GM23338 (cell line): Measurements from ENCODE around the gene SNAP25.

Experiments used
- CREB1 ChIP-seq: fragments of 250-450 bp; sonication (Bioruptor Pico); IDR thresholded peaks from 2 replicates; pipeline ENCODE4 v1.5.0; 2020; ENCODE audit warnings: low read depth, mild to moderate bottlenecking, moderate library complexity
- EZH2 ChIP-seq: fragments of 200-600 bp; sonication (generic); IDR thresholded peaks from one replicate; pipeline ENCODE4 v1.8.0; 2017; ENCODE audit warnings: antibody characterized with exemption, mild to moderate bottlenecking, low read depth; ENCODE audit not compliant: unreplicated experiment
- EZH2phosphoT487 ChIP-seq: fragments of 200-600 bp; sonication (generic); IDR thresholded peaks from one replicate; pipeline ENCODE4 v1.8.1; 2018; ENCODE audit warnings: antibody characterized with exemption; ENCODE audit not compliant: unreplicated experiment
- JUNB ChIP-seq: IDR thresholded peaks from one replicate; pipeline ENCODE4 v1.6.1; 2016; ENCODE audit warnings: antibody characterized with exemption; ENCODE audit not compliant: unreplicated experiment
- NANOG ChIP-seq: IDR thresholded peaks from 2 replicates; pipeline ENCODE4 v1.6.1; 2016; ENCODE audit warnings: antibody characterized with exemption, borderline replicate concordance
- POLR2AphosphoS5 ChIP-seq: IDR thresholded peaks from 2 replicates; pipeline ENCODE4 v1.6.1; 2016; ENCODE audit warnings: antibody characterized with exemption, low read depth
- STAT1 ChIP-seq: IDR thresholded peaks from one replicate; pipeline ENCODE4 v1.6.1; 2016; ENCODE audit warnings: antibody characterized with exemption; ENCODE audit not compliant: unreplicated experiment
- ZNF331 ChIP-seq: fragments of 250-450 bp; sonication (Bioruptor Pico); IDR thresholded peaks from 2 replicates; pipeline ENCODE4 v1.5.0; 2020; ENCODE audit warnings: low read depth, mild to moderate bottlenecking, moderate library complexity
- TF ChIP-seq, protein P1 (sequence below): IDR thresholded peaks from one replicate; pipeline ENCODE4 v1.6.1; 2018; ENCODE audit warnings: antibody characterized with exemption; ENCODE audit not compliant: unreplicated experiment
- TF ChIP-seq, protein P2 (sequence below), 2 experiments: fragments of 200-600 bp in 1 of 2; sonication (generic) in 1 of 2; conservative IDR thresholded peaks; 2 replicates each; pipeline versions ENCODE4 v1.5.1 to v1.6.1; 2016 to 2017; ENCODE audit warnings: antibody characterized with exemption in 2 of 2, low read depth in 2 of 2, mild to moderate bottlenecking in 2 of 2, moderate library complexity in 1 of 2
- TF ChIP-seq, protein P3 (sequence below): IDR thresholded peaks from 2 replicates; pipeline ENCODE4 v1.6.1; 2016; ENCODE audit warnings: antibody characterized with exemption
- TF ChIP-seq, protein P4 (sequence below): fragments of 250-450 bp; sonication (Bioruptor Pico); IDR thresholded peaks from 2 replicates; pipeline ENCODE4 v1.5.0; 2020; ENCODE audit warnings: mild to moderate bottlenecking, moderate library complexity

DNA sequence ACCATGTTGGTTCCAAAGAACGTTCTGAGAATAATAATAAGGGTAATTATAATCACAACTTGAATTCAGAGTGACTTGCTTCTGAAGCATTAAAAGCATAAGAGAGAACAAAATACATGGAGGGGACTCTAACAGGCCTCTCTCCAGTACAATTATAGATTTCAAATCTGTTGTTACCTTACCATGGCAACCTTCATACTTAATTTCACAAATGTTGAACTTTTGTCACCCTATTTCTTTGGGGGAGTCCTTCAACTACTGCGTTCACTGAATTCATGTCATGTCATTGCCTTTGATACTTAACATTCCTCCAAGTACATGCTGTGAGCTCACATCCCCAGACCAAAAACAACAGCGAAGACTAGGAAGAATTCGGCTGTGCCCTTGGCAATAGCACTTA is 111.4 kb downstream of the SNAP25 start:
- TF ChIP-seq EZH2 (no peak), POLR2AphosphoS5 (no peak), CREB1 (CRISPR knock-in tag) (no peak), ZNF331 (CRISPR knock-in tag) (no peak), NANOG (no peak), STAT1 (no peak), JUNB (no peak), EZH2phosphoT487 (no peak)
- TF ChIP-seq, protein P1, sequence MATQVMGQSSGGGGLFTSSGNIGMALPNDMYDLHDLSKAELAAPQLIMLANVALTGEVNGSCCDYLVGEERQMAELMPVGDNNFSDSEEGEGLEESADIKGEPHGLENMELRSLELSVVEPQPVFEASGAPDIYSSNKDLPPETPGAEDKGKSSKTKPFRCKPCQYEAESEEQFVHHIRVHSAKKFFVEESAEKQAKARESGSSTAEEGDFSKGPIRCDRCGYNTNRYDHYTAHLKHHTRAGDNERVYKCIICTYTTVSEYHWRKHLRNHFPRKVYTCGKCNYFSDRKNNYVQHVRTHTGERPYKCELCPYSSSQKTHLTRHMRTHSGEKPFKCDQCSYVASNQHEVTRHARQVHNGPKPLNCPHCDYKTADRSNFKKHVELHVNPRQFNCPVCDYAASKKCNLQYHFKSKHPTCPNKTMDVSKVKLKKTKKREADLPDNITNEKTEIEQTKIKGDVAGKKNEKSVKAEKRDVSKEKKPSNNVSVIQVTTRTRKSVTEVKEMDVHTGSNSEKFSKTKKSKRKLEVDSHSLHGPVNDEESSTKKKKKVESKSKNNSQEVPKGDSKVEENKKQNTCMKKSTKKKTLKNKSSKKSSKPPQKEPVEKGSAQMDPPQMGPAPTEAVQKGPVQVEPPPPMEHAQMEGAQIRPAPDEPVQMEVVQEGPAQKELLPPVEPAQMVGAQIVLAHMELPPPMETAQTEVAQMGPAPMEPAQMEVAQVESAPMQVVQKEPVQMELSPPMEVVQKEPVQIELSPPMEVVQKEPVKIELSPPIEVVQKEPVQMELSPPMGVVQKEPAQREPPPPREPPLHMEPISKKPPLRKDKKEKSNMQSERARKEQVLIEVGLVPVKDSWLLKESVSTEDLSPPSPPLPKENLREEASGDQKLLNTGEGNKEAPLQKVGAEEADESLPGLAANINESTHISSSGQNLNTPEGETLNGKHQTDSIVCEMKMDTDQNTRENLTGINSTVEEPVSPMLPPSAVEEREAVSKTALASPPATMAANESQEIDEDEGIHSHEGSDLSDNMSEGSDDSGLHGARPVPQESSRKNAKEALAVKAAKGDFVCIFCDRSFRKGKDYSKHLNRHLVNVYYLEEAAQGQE = no peak
- TF ChIP-seq, protein P2, sequence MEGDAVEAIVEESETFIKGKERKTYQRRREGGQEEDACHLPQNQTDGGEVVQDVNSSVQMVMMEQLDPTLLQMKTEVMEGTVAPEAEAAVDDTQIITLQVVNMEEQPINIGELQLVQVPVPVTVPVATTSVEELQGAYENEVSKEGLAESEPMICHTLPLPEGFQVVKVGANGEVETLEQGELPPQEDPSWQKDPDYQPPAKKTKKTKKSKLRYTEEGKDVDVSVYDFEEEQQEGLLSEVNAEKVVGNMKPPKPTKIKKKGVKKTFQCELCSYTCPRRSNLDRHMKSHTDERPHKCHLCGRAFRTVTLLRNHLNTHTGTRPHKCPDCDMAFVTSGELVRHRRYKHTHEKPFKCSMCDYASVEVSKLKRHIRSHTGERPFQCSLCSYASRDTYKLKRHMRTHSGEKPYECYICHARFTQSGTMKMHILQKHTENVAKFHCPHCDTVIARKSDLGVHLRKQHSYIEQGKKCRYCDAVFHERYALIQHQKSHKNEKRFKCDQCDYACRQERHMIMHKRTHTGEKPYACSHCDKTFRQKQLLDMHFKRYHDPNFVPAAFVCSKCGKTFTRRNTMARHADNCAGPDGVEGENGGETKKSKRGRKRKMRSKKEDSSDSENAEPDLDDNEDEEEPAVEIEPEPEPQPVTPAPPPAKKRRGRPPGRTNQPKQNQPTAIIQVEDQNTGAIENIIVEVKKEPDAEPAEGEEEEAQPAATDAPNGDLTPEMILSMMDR (conservative IDR thresholded peaks at IDR 0.05; ENCODE audit: low read depth in 2 of 2) = no peak
- TF ChIP-seq, protein P3, sequence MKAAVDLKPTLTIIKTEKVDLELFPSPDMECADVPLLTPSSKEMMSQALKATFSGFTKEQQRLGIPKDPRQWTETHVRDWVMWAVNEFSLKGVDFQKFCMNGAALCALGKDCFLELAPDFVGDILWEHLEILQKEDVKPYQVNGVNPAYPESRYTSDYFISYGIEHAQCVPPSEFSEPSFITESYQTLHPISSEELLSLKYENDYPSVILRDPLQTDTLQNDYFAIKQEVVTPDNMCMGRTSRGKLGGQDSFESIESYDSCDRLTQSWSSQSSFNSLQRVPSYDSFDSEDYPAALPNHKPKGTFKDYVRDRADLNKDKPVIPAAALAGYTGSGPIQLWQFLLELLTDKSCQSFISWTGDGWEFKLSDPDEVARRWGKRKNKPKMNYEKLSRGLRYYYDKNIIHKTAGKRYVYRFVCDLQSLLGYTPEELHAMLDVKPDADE = no peak
- TF ChIP-seq, protein P4, sequence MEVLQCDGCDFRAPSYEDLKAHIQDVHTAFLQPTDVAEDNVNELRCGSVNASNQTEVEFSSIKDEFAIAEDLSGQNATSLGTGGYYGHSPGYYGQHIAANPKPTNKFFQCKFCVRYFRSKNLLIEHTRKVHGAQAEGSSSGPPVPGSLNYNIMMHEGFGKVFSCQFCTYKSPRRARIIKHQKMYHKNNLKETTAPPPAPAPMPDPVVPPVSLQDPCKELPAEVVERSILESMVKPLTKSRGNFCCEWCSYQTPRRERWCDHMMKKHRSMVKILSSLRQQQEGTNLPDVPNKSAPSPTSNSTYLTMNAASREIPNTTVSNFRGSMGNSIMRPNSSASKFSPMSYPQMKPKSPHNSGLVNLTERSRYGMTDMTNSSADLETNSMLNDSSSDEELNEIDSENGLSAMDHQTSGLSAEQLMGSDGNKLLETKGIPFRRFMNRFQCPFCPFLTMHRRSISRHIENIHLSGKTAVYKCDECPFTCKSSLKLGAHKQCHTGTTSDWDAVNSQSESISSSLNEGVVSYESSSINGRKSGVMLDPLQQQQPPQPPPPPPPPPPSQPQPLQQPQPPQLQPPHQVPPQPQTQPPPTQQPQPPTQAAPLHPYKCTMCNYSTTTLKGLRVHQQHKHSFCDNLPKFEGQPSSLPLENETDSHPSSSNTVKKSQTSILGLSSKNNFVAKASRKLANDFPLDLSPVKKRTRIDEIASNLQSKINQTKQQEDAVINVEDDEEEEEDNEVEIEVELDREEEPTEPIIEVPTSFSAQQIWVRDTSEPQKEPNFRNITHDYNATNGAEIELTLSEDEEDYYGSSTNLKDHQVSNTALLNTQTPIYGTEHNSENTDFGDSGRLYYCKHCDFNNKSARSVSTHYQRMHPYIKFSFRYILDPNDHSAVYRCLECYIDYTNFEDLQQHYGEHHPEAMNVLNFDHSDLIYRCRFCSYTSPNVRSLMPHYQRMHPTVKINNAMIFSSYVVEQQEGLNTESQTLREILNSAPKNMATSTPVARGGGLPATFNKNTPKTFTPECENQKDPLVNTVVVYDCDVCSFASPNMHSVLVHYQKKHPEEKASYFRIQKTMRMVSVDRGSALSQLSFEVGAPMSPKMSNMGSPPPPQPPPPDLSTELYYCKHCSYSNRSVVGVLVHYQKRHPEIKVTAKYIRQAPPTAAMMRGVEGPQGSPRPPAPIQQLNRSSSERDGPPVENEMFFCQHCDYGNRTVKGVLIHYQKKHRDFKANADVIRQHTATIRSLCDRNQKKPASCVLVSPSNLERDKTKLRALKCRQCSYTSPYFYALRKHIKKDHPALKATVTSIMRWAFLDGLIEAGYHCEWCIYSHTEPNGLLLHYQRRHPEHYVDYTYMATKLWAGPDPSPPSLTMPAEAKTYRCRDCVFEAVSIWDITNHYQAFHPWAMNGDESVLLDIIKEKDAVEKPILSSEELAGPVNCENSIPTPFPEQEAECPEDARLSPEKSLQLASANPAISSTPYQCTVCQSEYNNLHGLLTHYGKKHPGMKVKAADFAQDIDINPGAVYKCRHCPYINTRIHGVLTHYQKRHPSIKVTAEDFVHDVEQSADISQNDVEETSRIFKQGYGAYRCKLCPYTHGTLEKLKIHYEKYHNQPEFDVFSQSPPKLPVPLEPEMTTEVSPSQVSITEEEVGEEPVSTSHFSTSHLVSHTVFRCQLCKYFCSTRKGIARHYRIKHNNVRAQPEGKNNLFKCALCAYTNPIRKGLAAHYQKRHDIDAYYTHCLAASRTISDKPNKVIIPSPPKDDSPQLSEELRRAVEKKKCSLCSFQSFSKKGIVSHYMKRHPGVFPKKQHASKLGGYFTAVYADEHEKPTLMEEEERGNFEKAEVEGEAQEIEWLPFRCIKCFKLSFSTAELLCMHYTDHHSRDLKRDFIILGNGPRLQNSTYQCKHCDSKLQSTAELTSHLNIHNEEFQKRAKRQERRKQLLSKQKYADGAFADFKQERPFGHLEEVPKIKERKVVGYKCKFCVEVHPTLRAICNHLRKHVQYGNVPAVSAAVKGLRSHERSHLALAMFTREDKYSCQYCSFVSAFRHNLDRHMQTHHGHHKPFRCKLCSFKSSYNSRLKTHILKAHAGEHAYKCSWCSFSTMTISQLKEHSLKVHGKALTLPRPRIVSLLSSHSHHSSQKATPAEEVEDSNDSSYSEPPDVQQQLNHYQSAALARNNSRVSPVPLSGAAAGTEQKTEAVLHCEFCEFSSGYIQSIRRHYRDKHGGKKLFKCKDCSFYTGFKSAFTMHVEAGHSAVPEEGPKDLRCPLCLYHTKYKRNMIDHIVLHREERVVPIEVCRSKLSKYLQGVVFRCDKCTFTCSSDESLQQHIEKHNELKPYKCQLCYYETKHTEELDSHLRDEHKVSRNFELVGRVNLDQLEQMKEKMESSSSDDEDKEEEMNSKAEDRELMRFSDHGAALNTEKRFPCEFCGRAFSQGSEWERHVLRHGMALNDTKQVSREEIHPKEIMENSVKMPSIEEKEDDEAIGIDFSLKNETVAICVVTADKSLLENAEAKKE (CRISPR knock-in tag) = no peak
